IMR-90 (cell line): Measurements from ENCODE around the gene BTBD9. TPM values are rescaled to one million over a fixed set of nuclear protein-coding genes. Genes with fewer than 3 reads are reported as not detected.

Experiments
- ATAC-seq: fragments of 200-7000 bp; cut with Tn5 transposase; 2 replicates; pipeline ENCODE4 v1.9.1; 2020; ENCODE audit warnings: low read depth, mild to moderate bottlenecking, moderate library complexity
- BruUV-seq: library from RNA; stranded (reverse); fragments of 400-500 nt; replicated peaks from 2 replicates; lab custom pipeline; 2021; lab: Mats Ljungman, UMichigan
- CTCF ChIA-PET: fragments of 300-600 bp; formaldehyde crosslinking; extraction: SDS; loops from one replicate; lab custom pipeline; 2021; ENCODE audit warnings: antibody characterized with exemption; lab: Yijun Ruan, JAX
- POLR2A ChIA-PET: fragments of 300-600 bp; sonication (Branson Sonifier 250); formaldehyde crosslinking; loops from one replicate; lab custom pipeline; 2022; ENCODE audit warnings: antibody characterized with exemption; ENCODE audit not compliant: unreplicated experiment; lab: Charles Lee
- DNase-seq: peaks from one replicate; pipeline ENCODE4 v3.0.0; 2013
- H2AFZ ChIP-seq: replicated peaks from 2 replicates; pipeline ENCODE3; 2013; ENCODE audit warnings: low read length, mild to moderate bottlenecking; ENCODE audit not compliant: poor library complexity
- H2AK5ac ChIP-seq: 2 replicates; pipeline ENCODE4 v1.6.1; 2013; ENCODE audit warnings: low read depth, low read length, inconsistent platforms
- H2AK9ac ChIP-seq: replicated peaks from 2 replicates; pipeline ENCODE3; 2013; ENCODE audit warnings: mild to moderate bottlenecking, low read depth, low read length, moderate library complexity; ENCODE audit not compliant: poor library complexity
- H2BK120ac ChIP-seq: 2 replicates; pipeline ENCODE4 v1.6.1; 2013; ENCODE audit warnings: low read depth, low read length, inconsistent platforms
- H2BK15ac ChIP-seq: 3 replicates; pipeline ENCODE4 v1.6.1; 2013; ENCODE audit warnings: low read depth, low read length, inconsistent platforms
- H2BK20ac ChIP-seq: 2 replicates; pipeline ENCODE4 v1.6.1; 2013; ENCODE audit warnings: low read depth, mild to moderate bottlenecking, inconsistent platforms, low read length, moderate library complexity
- H2BK5ac ChIP-seq: 2 replicates; pipeline ENCODE4 v1.6.1; 2013; ENCODE audit warnings: mild to moderate bottlenecking, low read depth, low read length, inconsistent platforms; ENCODE audit not compliant: poor library complexity, severe bottlenecking
- H3K14ac ChIP-seq: replicated peaks from 2 replicates; pipeline ENCODE4 v1.6.1; 2013; ENCODE audit warnings: low read depth, low read length, inconsistent platforms
- H3K18ac ChIP-seq: 2 replicates; pipeline ENCODE4 v1.6.1; 2013; ENCODE audit warnings: low read depth, low read length, control low read depth
- H3K23ac ChIP-seq: 2 replicates; pipeline ENCODE4 v1.6.1; 2013; ENCODE audit warnings: low read depth, low read length, inconsistent platforms
- H3K27ac ChIP-seq: 2 replicates; pipeline ENCODE4 v1.5.1; 2013; ENCODE audit warnings: mild to moderate bottlenecking, control low read depth, low read length; ENCODE audit not compliant: insufficient read depth
- H3K27me3 ChIP-seq: 2 replicates; pipeline ENCODE4 v1.6.1; 2013; ENCODE audit warnings: low read length; ENCODE audit not compliant: control insufficient read depth, insufficient read depth
- H3K36me3 ChIP-seq: 2 replicates; pipeline ENCODE4 v1.6.1; 2013; ENCODE audit warnings: low read length, mixed read lengths; ENCODE audit not compliant: control insufficient read depth, insufficient read depth
- H3K4ac ChIP-seq: 2 replicates; pipeline ENCODE4 v1.6.1; 2013; ENCODE audit warnings: low read depth, low read length, inconsistent platforms
- H3K4me1 ChIP-seq: 2 replicates; pipeline ENCODE4 v1.6.1; 2013; ENCODE audit warnings: low read length, mixed read lengths; ENCODE audit not compliant: control insufficient read depth, insufficient read depth
- H3K4me2 ChIP-seq: 2 replicates; pipeline ENCODE4 v1.6.1; 2013; ENCODE audit warnings: low read depth, mild to moderate bottlenecking, control low read depth, low read length, moderate library complexity
- H3K4me3 ChIP-seq: 2 replicates; pipeline ENCODE4 v1.5.1; 2013; ENCODE audit warnings: low read depth, mild to moderate bottlenecking, control low read depth, low read length, moderate library complexity; ENCODE audit not compliant: insufficient read depth
- H3K56ac ChIP-seq: 2 replicates; pipeline ENCODE4 v1.6.1; 2013; ENCODE audit warnings: low read length, inconsistent platforms; ENCODE audit not compliant: insufficient read depth; ENCODE audit errors: extremely low read depth
- H3K79me1 ChIP-seq, 2 experiments: 2 replicates each; pipeline ENCODE4 v1.6.1; 2013; ENCODE audit warnings: low read length in 2 of 2, inconsistent platforms in 1 of 2, low read depth in 1 of 2
- H3K9ac ChIP-seq: 2 replicates; pipeline ENCODE4 v1.6.1; 2013; ENCODE audit warnings: low read depth, low read length, control low read depth
- H3K9me1 ChIP-seq: 2 replicates; pipeline ENCODE4 v1.6.1; 2013; ENCODE audit warnings: low read length, inconsistent platforms; ENCODE audit not compliant: insufficient read depth
- H3K9me3 ChIP-seq: 2 replicates; pipeline ENCODE4 v1.6.1; 2013; ENCODE audit warnings: low read length; ENCODE audit not compliant: control insufficient read depth, insufficient read depth
- H4K20me1 ChIP-seq: 2 replicates; pipeline ENCODE4 v1.6.1; 2013; ENCODE audit warnings: low read length, inconsistent platforms; ENCODE audit not compliant: insufficient read depth
- H4K5ac ChIP-seq: 2 replicates; pipeline ENCODE4 v1.6.1; 2013; ENCODE audit warnings: mild to moderate bottlenecking, low read depth, low read length, control low read depth
- H4K8ac ChIP-seq, 2 experiments: 2 replicates each; pipeline ENCODE4 v1.6.1; 2013; ENCODE audit warnings: low read depth in 2 of 2, low read length in 2 of 2, control low read depth in 1 of 2, inconsistent platforms in 1 of 2
- H4K91ac ChIP-seq: 2 replicates; pipeline ENCODE4 v1.6.1; 2013; ENCODE audit warnings: low read depth, low read length, inconsistent platforms; ENCODE audit not compliant: insufficient read depth
- CHD1 ChIP-seq: IDR thresholded peaks from 2 replicates; pipeline ENCODE4 v1.6.1; 2012; ENCODE audit warnings: low read depth, low read length, improper control_type of control experiment
- ELK1 ChIP-seq: fragments of 150-350 bp; IDR thresholded peaks from 2 replicates; pipeline ENCODE4 v1.6.1; 2016; ENCODE audit warnings: low read depth, mild to moderate bottlenecking, low read length, moderate library complexity, borderline replicate concordance
- MAZ ChIP-seq: IDR thresholded peaks from 2 replicates; pipeline ENCODE4 v1.6.1; 2012; ENCODE audit warnings: low read depth, mild to moderate bottlenecking, low read length, improper control_type of control experiment, moderate library complexity, borderline replicate concordance
- MXI1 ChIP-seq: IDR thresholded peaks from 2 replicates; pipeline ENCODE4 v1.6.1; 2012; ENCODE audit warnings: low read depth, mild to moderate bottlenecking, low read length, moderate library complexity, borderline replicate concordance
- NFE2L2 ChIP-seq: fragments of 150-350 bp; IDR thresholded peaks from 2 replicates; pipeline ENCODE4 v1.6.1; 2016; ENCODE audit warnings: low read depth, mild to moderate bottlenecking, low read length
- RFX5 ChIP-seq: IDR thresholded peaks from 2 replicates; pipeline ENCODE4 v1.8.0; 2012; ENCODE audit warnings: low read depth, mild to moderate bottlenecking, low read length, moderate library complexity
- SMC3 ChIP-seq: fragments of 150-350 bp; IDR thresholded peaks from 2 replicates; pipeline ENCODE4 v1.6.1; 2016; ENCODE audit warnings: low read depth, mild to moderate bottlenecking, antibody characterized with exemption, low read length, moderate library complexity
- WGBS, 2 experiments: methylation state at CpG; one replicate each; pipeline versions ENCODE4 v1.1.5 to v1.1.7; 2013; ENCODE audit warnings: missing lambda C conversion rate in 2 of 2; ENCODE audit not compliant: insufficient read length in 1 of 2; ENCODE audit errors: extremely low coverage in 2 of 2; 5-methylcytosine and 5-hydroxymethylcytosine counted together
- dilution Hi-C: fragments of 300-500 bp; cut with HindIII; formaldehyde crosslinking; loops from one replicate; pipeline ENCODE4 v1.14.3; 2018; ENCODE audit warnings: low sequenced_read_pairs; ENCODE audit not compliant: unreplicated experiment
- in situ Hi-C: fragments of 300-500 bp; cut with MboI; formaldehyde crosslinking; loops from 3 replicates; pipeline ENCODE4 v1.14.3; 2019; ENCODE audit warnings: low sequenced_read_pairs, inconsistent platforms, mixed read lengths
- intact Hi-C: fragments of 100-400 bp; cut with micrococcal nuclease; formaldehyde crosslinking; loops from 2 replicates; pipeline ENCODE4 v1.10.0; 2022
- polyA plus RNA-seq, 3 experiments: library from polyadenylated mRNA; depleted of rRNA; stranded (reverse); fragments of >200 nt; gene quantifications; 2 replicates each; pipeline ENCODE4 v1.2.3, GENCODE V29; 2012; ENCODE audit warnings: low replicate concordance in 1 of 3
- total RNA-seq: library from RNA; depleted of rRNA; stranded (reverse); fragments of >200 nt; gene quantifications from 2 replicates; pipeline ENCODE4 v1.2.3, GENCODE V29; 2012

Gene BTBD9
- total and polyA plus RNA-seq, 2 of the 4 experiments (the other 2 are of a cell fraction) = 4.1 to 22.0 TPM

GRCh38 chr6:38262026-38262425 lies 377.7 kb downstream of the BTBD9 start (continued):
- TF ChIP-seq SMC3 = no peak

GRCh38 chr6:38261626-38262025 lies 378.1 kb downstream of the BTBD9 start:
- TF ChIP-seq NFE2L2 = no peak
- TF ChIP-seq RFX5 = no peak
- no peak for TF ChIP-seq MXI1
- no peak for TF ChIP-seq SMC3
- TF ChIP-seq MAZ = no peak
- TF ChIP-seq ELK1 = no peak
- TF ChIP-seq CHD1 = no peak
- peak overlapping the region; percentile 85 for H3K23ac ChIP-seq
- H2BK120ac ChIP-seq = peak overlapping the region; percentile 94
- H3K4me2 ChIP-seq = peak overlapping the region; percentile 70
- peak overlapping the region; percentile 83 for H3K14ac ChIP-seq
- H3K27ac ChIP-seq = peak overlapping the region; percentile 81
- peak overlapping the region; percentile 25; the same call in 1 of the 2 replicates for H4K5ac ChIP-seq
- H3K9me3 ChIP-seq = no peaks in the 10 kb centered on the region
- peak overlapping the region; percentile 80 for H3K56ac ChIP-seq
- H2AK5ac ChIP-seq = peak overlapping the region; percentile 89
- peak overlapping the region; percentile 91 for H2BK20ac ChIP-seq
- H3K27me3 ChIP-seq = no peaks in the 10 kb centered on the region
- no peaks in the 10 kb centered on the region for H3K36me3 ChIP-seq
- peak overlapping the region; percentile 26 for H2AK9ac ChIP-seq
- peaks cover 15% of the 10 kb centered on the region for H3K4me1 ChIP-seq
- no CpG with 5 or more reads among the region's 3 CpGs for WGBS, 2 experiments
- no peaks in the 10 kb centered on the region for H4K20me1 ChIP-seq
- H3K9me1 ChIP-seq = peaks cover 12% of the 10 kb centered on the region
- peak overlapping the region; percentile 68 for H3K18ac ChIP-seq
- peak overlapping the region; percentile 89 for H4K91ac ChIP-seq
- peak overlapping the region in 1 of 2 experiments; percentile 81; a peak in 2 of 4 replicates for H4K8ac ChIP-seq
- H2BK15ac ChIP-seq = peak overlapping the region; percentile 94; the same call in 1 of the 3 replicates
- no peak for DNase-seq
- POLR2A ChIA-PET = no interaction called here
- H3K79me1 ChIP-seq = peaks cover 0 to 5% of the 10 kb centered on the region in 2 experiments; a peak in 2 of 4 replicates
- no TSS peak for BruUV-seq
- intact Hi-C loops (loop anchor here (5.0 kb wide), 1 partner anchor 76 kb away; no protein-coding TSS in a partner anchor), dilution Hi-C loops (no loop called here), in situ Hi-C loops (no loop called here)
- CTCF ChIA-PET = interaction anchor here (0.6 to 1.3 kb wide), 4 partner anchors 8 to 576 kb away, joined by 3 to 5 read pairs (median 4); no protein-coding TSS in a partner anchor
- peak; percentile 15 for ATAC-seq
- H3K4me3 ChIP-seq = no peak overlapping the region
- no peak overlapping the region for H2AFZ ChIP-seq
- peak overlapping the region; percentile 96 for H2BK5ac ChIP-seq
- peak overlapping the region; percentile 93 for H3K4ac ChIP-seq
- peak overlapping the region; percentile 47; the same call in 1 of the 2 replicates for H3K9ac ChIP-seq
